Activated naive CD8-positive, alpha-beta T cell treated with anti-CD3 and anti-CD28 coated beads, Interleukin-2, amount 50 U/mL, for 24 hours (primary cell): ENCODE results near the gene FBXO31.
"Not testable (repeated sequence)": the region's sequence is repeated elsewhere in the genome, so short reads cannot be mapped to it uniquely, and the experiment has no call there.

Experiments used
- ATAC-seq: fragments of 150-1000 bp; cut with Tn5 transposase; one replicate; pipeline ENCODE4 v1.10.0; 2021
- DNase-seq: peaks from one replicate; pipeline ENCODE4 v3.0.0; 2021
- H3K27ac Mint-ChIP-seq: one replicate; pipeline ENCODE4 v1.8.0; 2021; ENCODE audit warnings: mild to moderate bottlenecking, mixed read lengths
- H3K27me3 Mint-ChIP-seq: one replicate; pipeline ENCODE4 v1.8.0; 2021; ENCODE audit warnings: mixed read lengths
- H3K36me3 Mint-ChIP-seq: one replicate; pipeline ENCODE4 v1.8.0; 2021; ENCODE audit warnings: low read depth, mixed read lengths
- H3K4me1 Mint-ChIP-seq: one replicate; pipeline ENCODE4 v1.8.0; 2021; ENCODE audit warnings: mixed read lengths
- H3K4me3 Mint-ChIP-seq: one replicate; pipeline ENCODE4 v1.8.0; 2021; ENCODE audit warnings: mild to moderate bottlenecking, moderate library complexity, mixed read lengths
- H3K9me3 Mint-ChIP-seq: one replicate; pipeline ENCODE4 v1.8.0; 2021; ENCODE audit warnings: mixed read lengths

FBXO31 gene

DNA sequence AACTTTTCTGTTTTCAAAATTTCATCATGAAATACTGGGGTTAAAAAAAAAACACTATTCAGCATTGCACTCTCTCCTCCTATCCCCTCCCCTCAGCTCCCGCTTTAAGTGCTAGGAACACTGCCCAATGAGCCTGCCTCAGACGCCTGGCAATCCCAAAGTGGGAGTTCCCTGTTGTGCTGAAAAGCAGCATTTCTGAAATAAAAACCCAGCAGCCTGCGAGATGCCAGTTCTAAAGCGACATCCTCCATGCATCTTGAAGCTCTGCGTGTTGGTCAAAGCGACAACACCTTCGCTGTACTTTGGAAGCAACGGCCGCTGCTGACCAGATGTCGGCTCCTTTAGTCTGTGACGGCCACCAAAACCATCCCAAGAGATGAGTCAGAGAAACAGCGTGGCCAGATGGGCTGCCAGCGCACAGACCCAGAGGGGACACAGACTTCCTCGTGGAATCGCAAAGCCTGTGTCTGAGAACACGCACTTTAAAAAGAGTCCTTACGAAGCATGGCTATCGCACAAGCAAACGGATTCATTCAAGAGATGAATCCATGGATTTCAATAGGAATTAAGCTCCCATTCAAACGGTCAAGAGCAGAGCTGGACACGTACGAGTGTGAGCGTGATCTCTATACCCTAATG lies 32.8 kb downstream of the FBXO31 start:
- DNase-seq (no peak), ATAC-seq (no peak)
- Mint-ChIP-seq H3K27ac (no peak overlapping the region), H3K4me3 (no peak overlapping the region), H3K36me3 (peaks cover 9% of the 10 kb centered on the region), H3K27me3 (no peaks in the 10 kb centered on the region), H3K4me1 (peaks cover under 1% of the 10 kb centered on the region), H3K9me3 (no peaks in the 10 kb centered on the region)

GRCh38 chr16:87350031-87350430 lies 33.5 kb downstream of the FBXO31 start:
- Mint-ChIP-seq H3K27ac (no peak overlapping the region), H3K4me1 (peaks cover 7% of the 10 kb centered on the region), H3K4me3 (no peak overlapping the region), H3K36me3 (peaks cover 10% of the 10 kb centered on the region), H3K9me3 (no peaks in the 10 kb centered on the region), H3K27me3 (no peaks in the 10 kb centered on the region)
- no peak for DNase-seq
- no peak for ATAC-seq

DNA sequence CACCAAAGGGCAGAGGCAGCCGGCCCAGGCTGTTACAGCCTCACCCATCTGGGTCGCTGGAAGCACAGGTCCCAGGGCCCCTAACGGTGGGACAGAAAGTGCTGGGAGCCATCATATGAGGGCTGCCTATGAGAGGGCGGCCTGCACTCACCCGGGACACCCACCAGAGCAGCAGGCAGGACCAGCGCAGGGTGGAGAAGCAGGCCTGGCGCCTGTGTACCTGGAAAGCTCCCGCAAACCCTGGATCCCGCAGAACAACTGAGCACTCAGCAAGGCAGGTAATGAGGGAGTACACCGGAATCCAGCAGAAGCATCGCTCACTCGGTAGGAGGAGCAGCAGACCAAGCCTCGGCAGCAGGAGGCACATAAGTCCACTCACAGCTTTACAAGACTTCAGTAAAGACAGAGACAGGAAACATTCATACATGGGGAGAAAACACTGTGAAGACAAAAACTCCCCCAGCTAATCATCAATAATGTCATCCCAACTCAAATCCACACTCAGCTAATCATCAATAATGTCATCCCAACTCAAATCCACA lies 34.9 kb downstream of the FBXO31 start:
- ATAC-seq (no peak), DNase-seq (no peak)
- no peaks in the 10 kb centered on the region for H3K9me3 Mint-ChIP-seq
- no peaks in the 10 kb centered on the region for H3K27me3 Mint-ChIP-seq
- H3K36me3 Mint-ChIP-seq, result peaks cover 15% of the 10 kb centered on the region
- no peak overlapping the region for H3K27ac Mint-ChIP-seq
- peaks cover 18% of the 10 kb centered on the region for H3K4me1 Mint-ChIP-seq
- no peak overlapping the region for H3K4me3 Mint-ChIP-seq

DNA sequence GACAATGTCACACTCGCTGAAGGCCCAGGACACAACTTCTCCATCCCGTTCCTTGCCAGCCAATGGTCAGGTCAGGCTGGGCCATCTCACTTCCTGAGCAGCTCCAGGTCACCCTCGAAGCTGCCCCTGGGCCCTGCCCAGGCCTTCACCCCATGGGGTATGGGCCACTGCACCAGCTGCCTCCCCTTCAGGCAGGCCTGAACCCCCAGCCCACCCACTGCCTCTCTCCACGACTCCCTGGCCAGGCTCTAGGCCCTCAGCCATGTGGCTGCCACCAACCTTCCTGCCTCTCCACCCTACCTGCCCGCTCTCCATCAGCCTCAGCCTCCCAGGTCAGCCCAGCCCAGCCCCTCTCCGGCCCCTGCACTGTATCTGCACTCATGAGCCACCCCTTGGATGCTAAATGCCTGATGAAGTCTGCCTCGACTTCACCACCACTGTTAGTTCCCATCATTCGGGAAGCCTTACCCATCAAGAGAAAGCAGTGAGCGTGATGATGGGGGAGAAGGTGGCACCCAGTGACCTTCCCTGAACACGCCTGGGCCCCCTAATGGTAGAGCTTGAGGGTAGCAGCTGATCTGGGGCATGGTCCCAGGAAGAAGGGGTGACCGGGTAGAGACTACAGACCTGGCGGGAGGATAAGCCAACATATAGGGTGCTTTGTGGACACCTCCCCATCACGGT lies 35.5 kb downstream of the FBXO31 start:
- Mint-ChIP-seq H3K27ac (no peak overlapping the region), H3K9me3 (no peaks in the 10 kb centered on the region), H3K4me3 (no peak overlapping the region), H3K4me1 (peaks cover 21% of the 10 kb centered on the region), H3K36me3 (peaks cover 17% of the 10 kb centered on the region), H3K27me3 (no peaks in the 10 kb centered on the region)
- DNase-seq (no peak), ATAC-seq (no peak)

- Mint-ChIP-seq H3K4me1 (peaks cover 23% of the 10 kb centered on the region), H3K27ac (no peak overlapping the region), H3K27me3 (no peaks in the 10 kb centered on the region), H3K36me3 (peaks cover 26% of the 10 kb centered on the region), H3K9me3 (no peaks in the 10 kb centered on the region), H3K4me3 (no peak overlapping the region)
- DNase-seq, result no peak
- ATAC-seq, result no peak
Measured at GRCh38 chr16:87346517-87347060, 37.0 kb downstream of the FBXO31 start.

DNA sequence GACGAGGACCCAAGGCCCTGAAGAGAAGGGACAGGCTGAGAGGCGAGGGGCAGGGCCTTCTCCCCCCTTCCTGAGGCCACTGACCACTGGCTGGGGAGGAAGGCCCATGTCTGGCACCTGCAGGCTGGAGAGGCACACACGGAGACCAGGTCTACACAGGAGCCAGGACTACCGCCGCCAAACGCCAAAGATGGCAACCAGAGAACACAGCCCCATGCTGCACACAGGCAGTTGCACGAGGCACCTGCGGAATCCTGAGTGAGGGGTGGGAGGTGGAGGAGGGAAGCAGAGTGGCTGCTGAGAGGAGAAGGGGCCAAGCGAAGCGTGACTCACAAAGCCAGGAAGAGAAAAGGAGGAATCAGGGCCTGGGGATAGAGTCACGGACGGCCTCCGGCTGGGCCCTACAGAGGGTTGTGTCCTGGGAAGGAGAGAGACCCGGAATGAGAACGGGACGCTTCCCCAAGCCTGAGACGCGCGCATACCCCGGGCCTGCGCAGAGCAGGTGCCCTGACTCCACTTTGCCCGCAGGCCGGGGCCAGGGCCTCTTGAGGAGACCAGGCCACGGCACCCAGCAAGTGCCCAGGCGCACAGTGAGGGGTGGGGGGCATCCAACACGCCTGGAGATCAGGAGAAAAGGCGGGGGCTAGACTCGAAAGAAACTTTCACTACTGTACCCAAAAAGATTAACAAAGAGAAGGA lies 37.7 kb downstream of the FBXO31 start:
- no peak for ATAC-seq

GRCh38 chr16:87344931-87345631 lies 38.5 kb downstream of the FBXO31 start:
- ATAC-seq, result peak; percentile 55
- H3K4me1 Mint-ChIP-seq, result peaks cover 23% of the 10 kb centered on the region
- peak overlapping the region; percentile 60 for H3K4me3 Mint-ChIP-seq
- H3K27ac Mint-ChIP-seq, result peak overlapping the region; percentile 92
- no peaks in the 10 kb centered on the region for H3K27me3 Mint-ChIP-seq
- no peaks in the 10 kb centered on the region for H3K9me3 Mint-ChIP-seq
- peaks cover 35% of the 10 kb centered on the region for H3K36me3 Mint-ChIP-seq
- peak; percentile 52 for DNase-seq

More for the DNA sequence above, 37.7 kb downstream of the FBXO31 start:
- no peaks in the 10 kb centered on the region for H3K9me3 Mint-ChIP-seq
- peak overlapping the region; percentile 92 for H3K27ac Mint-ChIP-seq
- H3K4me3 Mint-ChIP-seq, result peak overlapping the region; percentile 60
- H3K27me3 Mint-ChIP-seq, result no peaks in the 10 kb centered on the region
- no peak for DNase-seq
- H3K4me1 Mint-ChIP-seq, result peaks cover 23% of the 10 kb centered on the region
- H3K36me3 Mint-ChIP-seq, result peaks cover 28% of the 10 kb centered on the region

- H3K4me3 Mint-ChIP-seq, result no peak overlapping the region
- peaks cover 23% of the 10 kb centered on the region for H3K4me1 Mint-ChIP-seq
- H3K36me3 Mint-ChIP-seq, result peaks cover 38% of the 10 kb centered on the region
- DNase-seq, result no peak
- H3K9me3 Mint-ChIP-seq, result no peaks in the 10 kb centered on the region
- no peak for ATAC-seq
- H3K27ac Mint-ChIP-seq, result no peak overlapping the region
- H3K27me3 Mint-ChIP-seq, result no peaks in the 10 kb centered on the region
Measured at GRCh38 chr16:87344165-87344930, 39.2 kb downstream of the FBXO31 start.

DNA sequence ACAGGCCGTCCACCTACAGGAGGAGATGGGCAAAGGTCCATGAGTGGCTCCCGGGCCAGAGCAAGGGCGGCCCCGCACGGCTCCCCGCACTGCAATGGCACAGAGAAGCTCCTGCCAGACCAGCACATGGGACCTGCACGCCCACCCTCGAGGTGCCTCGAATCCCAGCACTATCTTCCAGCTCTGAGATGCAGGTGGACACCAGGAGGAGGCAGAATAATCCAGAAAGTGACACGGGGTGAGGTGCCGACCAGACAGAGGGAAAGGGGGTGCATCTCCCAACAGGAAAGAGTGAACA lies 39.9 kb downstream of the FBXO31 start:
- H3K4me3 Mint-ChIP-seq, result no peak overlapping the region
- H3K27ac Mint-ChIP-seq, result no peak overlapping the region
- no peaks in the 10 kb centered on the region for H3K27me3 Mint-ChIP-seq

GRCh38 chr16:87342978-87343752 lies 40.4 kb downstream of the FBXO31 start:
- DNase-seq (no peak), ATAC-seq (no peak)
- no peak overlapping the region for H3K4me3 Mint-ChIP-seq
- H3K4me1 Mint-ChIP-seq, result peaks cover 27% of the 10 kb centered on the region
- H3K27me3 Mint-ChIP-seq, result no peaks in the 10 kb centered on the region
- H3K27ac Mint-ChIP-seq, result no peak overlapping the region
- no peaks in the 10 kb centered on the region for H3K9me3 Mint-ChIP-seq
- peaks cover 40% of the 10 kb centered on the region for H3K36me3 Mint-ChIP-seq

More for the DNA sequence above, 39.9 kb downstream of the FBXO31 start:
- DNase-seq (no peak), ATAC-seq (no peak)
- H3K36me3 Mint-ChIP-seq, result peaks cover 39% of the 10 kb centered on the region
- no peaks in the 10 kb centered on the region for H3K9me3 Mint-ChIP-seq
- H3K4me1 Mint-ChIP-seq, result peaks cover 26% of the 10 kb centered on the region

DNA sequence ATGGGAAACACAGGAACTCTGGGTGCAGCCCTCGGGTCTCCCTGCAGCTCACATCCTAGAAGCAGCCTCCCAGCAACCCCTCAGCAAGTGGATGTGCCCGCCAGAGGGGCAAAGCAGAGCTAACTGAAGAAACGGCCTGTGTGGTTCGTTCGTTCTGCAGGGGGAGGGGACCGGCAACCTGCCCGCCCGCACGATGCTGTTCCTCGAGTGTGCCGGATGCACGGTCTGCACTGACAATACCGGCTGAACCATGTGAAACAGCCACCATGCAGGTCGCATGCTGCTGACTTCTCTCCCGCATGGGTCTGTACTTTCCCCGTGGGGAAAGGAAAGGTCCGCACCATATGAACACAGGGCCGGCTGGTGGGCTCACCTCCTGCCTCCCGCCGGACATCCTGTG lies 41.1 kb downstream of the FBXO31 start:
- Mint-ChIP-seq H3K4me1 (peaks cover 31% of the 10 kb centered on the region), H3K27ac (no peak overlapping the region), H3K27me3 (no peaks in the 10 kb centered on the region), H3K4me3 (no peak overlapping the region), H3K36me3 (peaks cover 42% of the 10 kb centered on the region), H3K9me3 (no peaks in the 10 kb centered on the region)
- no peak for ATAC-seq
- no peak for DNase-seq

DNA sequence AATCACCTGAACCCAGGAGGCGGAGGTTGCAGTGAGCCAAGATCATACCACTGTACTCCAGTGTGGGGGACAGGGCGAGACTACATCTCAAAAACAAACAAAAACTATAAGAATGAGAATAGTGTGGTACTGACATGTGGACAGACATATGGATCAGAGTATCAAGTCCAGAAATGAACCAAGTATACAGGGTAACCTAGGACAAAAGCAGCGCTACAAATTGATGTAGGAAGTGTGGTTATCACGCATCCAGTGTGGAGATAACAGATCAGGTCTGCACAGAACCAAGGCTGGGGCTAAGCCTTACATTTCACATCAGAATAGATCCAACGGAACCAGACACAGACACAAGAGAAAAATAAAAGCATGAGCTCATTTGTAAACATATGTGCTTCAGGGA lies 43.4 kb downstream of the FBXO31 start:
- H3K36me3 Mint-ChIP-seq, result peaks cover 41% of the 10 kb centered on the region
- no peak overlapping the region for H3K27ac Mint-ChIP-seq
- ATAC-seq, result no peak
- no peak for DNase-seq
- no peaks in the 10 kb centered on the region for H3K27me3 Mint-ChIP-seq
- H3K9me3 Mint-ChIP-seq, result no peaks in the 10 kb centered on the region
- peaks cover 31% of the 10 kb centered on the region for H3K4me1 Mint-ChIP-seq
- H3K4me3 Mint-ChIP-seq, result no peak overlapping the region

GRCh38 chr16:87339724-87340105 lies 43.9 kb downstream of the FBXO31 start:
- not testable (repeated sequence) for H3K27me3 Mint-ChIP-seq, H3K27ac Mint-ChIP-seq, DNase-seq, H3K9me3 Mint-ChIP-seq, H3K4me3 Mint-ChIP-seq, ATAC-seq
- Mint-ChIP-seq H3K36me3 (peaks cover 41% of the 10 kb centered on the region), H3K4me1 (peaks cover 29% of the 10 kb centered on the region)
